Glomerular visceral epithelial cell (primary cell): Measurements from ENCODE around the gene TPK1.

Experiments
- DNase-seq: peaks from one replicate; pipeline ENCODE4 v3.0.0-alpha.2; 2016; ENCODE audit errors: extremely low spot score

Gene TPK1

DNA sequence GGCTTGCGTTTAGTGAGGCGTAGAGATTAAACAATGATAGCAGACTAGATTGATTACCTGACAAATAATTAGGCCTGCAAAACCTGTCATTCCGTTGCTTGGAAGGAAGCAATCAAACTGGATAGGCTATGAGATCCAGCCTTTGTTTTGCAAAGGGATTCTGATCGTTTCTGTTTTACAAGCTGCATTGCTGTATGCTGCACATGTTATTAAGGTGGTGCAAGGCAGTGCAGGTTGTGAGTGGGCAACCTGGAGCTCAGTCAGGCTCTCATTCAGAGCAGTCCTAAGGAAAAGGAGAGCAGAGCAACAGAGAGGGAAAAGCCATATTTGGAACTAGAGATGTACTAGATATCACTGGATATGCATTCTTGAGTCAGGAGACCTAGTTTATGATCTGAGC, 425.4 kb downstream of the TPK1 start:
- DNase-seq, result no peak

DNA sequence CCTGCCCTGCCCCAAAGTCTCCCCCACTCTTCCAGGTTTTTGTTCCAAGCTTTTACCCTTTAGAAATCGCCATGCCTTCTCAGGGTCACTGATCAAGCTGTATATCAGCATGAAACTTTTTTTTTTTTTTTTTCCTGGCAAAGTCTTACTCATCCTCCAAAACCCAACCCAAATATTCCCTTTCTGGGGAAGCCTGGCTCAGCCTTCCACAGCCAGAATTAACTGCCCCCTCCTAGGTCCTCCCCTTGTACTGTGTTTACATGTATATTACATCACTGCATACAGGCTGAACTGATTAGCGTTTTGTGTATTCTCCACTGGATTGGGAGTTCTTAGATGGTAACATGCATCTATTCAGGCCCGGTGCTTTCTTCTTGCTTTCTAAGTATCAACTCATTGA, 427.7 kb downstream of the TPK1 start:
- DNase-seq, result no peak

DNA sequence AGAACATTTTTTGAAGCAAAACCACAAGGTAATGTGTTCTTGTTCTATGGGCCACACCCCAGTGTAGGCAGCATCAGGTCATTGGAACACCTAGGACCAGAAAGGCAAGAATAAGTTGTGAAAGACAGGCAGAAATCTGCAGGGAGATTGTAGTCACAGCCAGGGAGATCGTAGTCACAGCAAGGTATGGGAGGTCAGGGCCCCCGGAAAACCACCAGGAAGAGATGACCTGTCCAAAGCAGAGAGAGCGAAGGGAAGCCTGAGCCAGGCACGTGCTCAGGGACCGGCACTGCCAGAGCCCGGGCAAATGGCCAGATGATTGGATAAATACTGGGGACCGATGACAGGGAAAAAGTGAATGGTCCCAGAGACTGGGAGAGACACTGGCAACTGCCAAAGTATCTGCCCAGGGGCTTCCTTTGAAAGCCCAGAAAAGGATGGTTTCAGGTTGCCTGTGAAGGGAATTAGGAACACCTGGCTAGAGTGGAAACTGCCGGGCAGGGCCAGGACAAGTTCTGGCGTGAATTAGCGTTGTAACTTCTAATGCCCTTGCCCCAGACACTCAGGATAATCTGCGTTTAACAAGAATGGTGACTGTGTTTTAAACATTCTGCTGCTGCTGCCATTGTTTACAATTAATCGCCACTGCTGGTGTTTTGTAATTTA, 428.5 kb downstream of the TPK1 start:
- no peak for DNase-seq

DNA sequence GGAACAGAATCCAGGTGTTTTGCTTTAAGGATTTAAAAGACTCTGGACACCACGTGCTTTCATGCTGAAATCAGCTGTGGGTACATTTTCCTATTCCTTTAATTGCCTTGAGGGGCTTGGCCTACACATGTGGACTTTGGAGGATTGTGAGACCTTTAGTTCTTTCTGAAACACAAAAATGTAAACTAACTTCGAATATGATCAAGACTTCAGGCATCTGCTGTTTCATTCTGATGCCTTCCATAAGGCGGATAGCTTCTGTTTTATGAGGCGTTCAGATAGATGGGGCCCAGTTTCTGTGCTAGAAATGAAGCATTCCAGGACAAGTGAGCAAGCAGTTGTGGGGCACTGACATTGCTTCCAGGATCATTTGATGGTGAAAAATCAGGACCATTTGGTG, 430.9 kb downstream of the TPK1 start:
- DNase-seq, result no peak

DNA sequence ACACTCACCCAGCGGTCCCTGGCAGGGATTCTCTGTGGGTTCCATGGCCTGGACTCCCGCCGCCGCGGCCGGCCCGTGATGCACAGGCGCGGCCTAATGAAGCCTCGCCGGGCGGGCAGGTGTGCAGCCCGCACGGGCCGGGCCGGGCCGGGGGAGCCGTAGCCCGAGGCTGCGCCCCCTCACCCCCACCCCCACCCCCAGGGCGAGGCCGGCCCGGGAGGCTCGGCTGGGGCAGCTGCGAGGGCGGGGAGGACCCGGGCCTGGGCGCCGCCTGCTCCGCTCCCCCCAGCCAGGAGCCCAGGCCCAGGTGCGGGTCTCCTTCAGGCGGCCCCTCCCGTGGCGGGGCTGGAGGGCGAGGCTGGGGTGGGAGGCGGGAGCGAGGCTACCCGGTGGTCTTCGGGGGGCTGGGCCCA, 432.2 kb downstream of the TPK1 start, which contains the start of gene NOBOX:
NOBOX (minus strand) TSS at position 45 of the 413 bp plus-strand sequence.
- DNase-seq, result no peak

DNA sequence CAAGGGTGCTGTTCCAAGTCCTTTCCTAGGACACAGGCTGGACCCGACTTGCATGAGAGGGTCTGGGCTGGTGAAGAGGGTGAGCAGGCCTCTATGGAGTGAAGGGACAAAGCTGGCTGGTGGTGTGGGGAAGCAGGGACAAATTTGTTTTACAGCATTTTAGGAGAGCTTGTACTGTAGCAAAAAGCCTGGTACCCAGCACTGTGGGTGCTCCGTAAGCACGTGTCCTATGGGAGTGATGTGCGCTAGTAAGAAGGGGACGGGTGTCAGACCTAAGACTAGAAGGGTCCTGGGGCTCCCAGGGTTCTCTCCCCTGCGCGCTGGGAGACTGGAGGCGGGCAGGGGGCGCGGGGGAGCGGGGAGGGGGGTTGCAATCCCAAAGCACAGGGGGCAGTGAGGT, 432.8 kb downstream of the TPK1 start:
- no peak for DNase-seq
